ENCODE results near the gene HSDL1.

Gene HSDL1

DNA sequence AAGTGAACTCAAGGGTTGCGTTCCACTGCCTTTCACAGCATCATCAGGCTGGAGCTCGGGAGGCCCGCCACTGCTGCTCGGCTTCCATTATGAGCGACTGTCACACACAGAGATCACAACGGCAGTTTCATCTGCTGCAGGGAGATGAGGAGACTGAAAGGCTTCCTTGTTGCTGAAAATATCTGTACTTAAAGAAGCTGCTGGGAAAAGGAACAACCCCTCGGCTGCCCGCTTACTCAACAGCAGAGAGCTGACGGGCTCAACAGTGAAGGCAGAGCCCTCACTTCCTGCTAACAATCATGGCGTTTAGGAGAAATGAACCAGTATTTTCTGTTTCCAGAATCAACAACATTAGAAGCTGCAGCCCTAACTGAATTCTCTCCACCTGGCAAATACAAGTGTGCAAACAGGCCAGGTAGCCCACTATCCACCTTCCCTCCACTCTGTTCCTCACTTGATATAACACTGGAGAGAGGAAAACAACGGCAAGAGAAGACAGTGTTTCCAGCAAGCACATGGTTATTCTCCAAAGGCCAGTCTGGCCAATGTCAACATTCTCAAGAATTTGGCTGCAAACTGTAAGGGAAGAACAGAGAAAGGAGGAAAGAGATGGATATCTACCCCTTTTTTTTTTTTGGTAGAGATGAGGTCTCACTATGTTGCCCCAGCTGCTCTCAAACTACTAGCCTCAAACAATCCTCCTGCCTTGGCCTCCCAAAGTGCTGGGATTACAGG lies 62.0 kb downstream of the HSDL1 start:
- no peak overlapping the region for H3K9ac ChIP-seq (ENCODE audit: low read depth, low read length)
- H3K9me3 ChIP-seq (ENCODE audit: insufficient read depth, low read depth, low read length): no peaks in the 10 kb centered on the region
- no peaks in the 10 kb centered on the region for H3K27me3 ChIP-seq (ENCODE audit: insufficient read depth, low read length)
- peaks cover 82% of the 10 kb centered on the region for H3K36me3 ChIP-seq (ENCODE audit: insufficient read depth, low read depth, low read length)
- no peaks in the 10 kb centered on the region for H3K4me1 ChIP-seq (ENCODE audit: insufficient read depth, low read length)
- no peak overlapping the region for H3K4me3 ChIP-seq (ENCODE audit: low read length)
- H3K27ac ChIP-seq (ENCODE audit: low read length): no peak overlapping the region

DNA sequence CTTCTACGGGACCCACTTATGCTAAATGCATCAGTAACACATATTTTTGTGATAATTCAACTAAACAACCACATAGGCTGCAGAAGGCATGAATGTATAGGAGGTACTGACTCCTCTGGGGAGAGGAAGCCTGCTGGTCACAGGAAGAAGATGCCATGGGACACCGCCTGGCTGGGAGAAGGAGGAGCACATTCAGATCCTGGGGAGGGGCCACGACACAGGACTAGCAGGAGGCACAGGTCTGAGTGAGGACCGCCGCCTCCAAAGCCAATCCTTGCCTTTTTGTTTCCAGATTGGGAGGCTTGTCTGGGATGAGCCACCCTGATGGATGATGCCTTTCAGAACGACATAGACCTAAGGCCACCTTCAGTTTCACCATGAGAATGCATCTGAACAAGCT lies 62.9 kb downstream of the HSDL1 start:
- H3K4me3 ChIP-seq (ENCODE audit: low read length): no peak overlapping the region
- peaks cover 76% of the 10 kb centered on the region for H3K36me3 ChIP-seq (ENCODE audit: insufficient read depth, low read depth, low read length)
- H3K9ac ChIP-seq (ENCODE audit: low read depth, low read length): no peak overlapping the region
- H3K27me3 ChIP-seq (ENCODE audit: insufficient read depth, low read length): no peaks in the 10 kb centered on the region
- no peaks in the 10 kb centered on the region for H3K4me1 ChIP-seq (ENCODE audit: insufficient read depth, low read length)
- H3K27ac ChIP-seq (ENCODE audit: low read length): no peak overlapping the region
- H3K9me3 ChIP-seq (ENCODE audit: insufficient read depth, low read depth, low read length): no peaks in the 10 kb centered on the region

DNA sequence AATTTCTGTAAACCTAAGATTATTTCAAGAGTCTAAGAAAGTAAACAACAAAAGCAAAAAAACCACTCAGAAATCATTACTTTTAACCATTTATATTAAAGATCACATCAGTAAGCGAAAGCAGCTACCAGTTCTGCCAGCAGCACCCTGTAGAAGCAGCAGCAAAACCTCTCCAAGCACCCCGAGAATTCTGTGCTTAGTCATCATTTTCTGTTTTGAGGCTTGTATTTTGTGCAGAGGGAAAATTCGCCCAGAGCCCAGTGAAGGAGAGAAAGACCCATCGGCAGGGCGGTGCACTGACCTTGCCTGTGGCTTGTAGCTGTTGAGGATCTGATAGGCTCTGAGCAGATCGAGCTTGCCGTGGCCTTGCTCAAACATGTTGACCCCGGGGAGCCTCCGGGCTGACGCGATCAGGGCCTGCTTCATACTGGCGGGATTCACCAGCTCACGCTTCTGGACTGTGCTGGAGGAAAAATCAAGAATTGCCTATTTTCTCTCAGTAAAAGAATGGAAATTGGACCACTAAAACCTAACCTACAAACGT lies 63.5 kb downstream of the HSDL1 start:
- no peak overlapping the region for H3K27ac ChIP-seq (ENCODE audit: low read length)
- H3K4me3 ChIP-seq (ENCODE audit: low read length): no peak overlapping the region
- H3K27me3 ChIP-seq (ENCODE audit: insufficient read depth, low read length): no peaks in the 10 kb centered on the region
- no peak overlapping the region for H3K9ac ChIP-seq (ENCODE audit: low read depth, low read length)
- no peaks in the 10 kb centered on the region for H3K9me3 ChIP-seq (ENCODE audit: insufficient read depth, low read depth, low read length)
- no peaks in the 10 kb centered on the region for H3K4me1 ChIP-seq (ENCODE audit: insufficient read depth, low read length)
- H3K36me3 ChIP-seq (ENCODE audit: insufficient read depth, low read depth, low read length): peaks cover 76% of the 10 kb centered on the region

DNA sequence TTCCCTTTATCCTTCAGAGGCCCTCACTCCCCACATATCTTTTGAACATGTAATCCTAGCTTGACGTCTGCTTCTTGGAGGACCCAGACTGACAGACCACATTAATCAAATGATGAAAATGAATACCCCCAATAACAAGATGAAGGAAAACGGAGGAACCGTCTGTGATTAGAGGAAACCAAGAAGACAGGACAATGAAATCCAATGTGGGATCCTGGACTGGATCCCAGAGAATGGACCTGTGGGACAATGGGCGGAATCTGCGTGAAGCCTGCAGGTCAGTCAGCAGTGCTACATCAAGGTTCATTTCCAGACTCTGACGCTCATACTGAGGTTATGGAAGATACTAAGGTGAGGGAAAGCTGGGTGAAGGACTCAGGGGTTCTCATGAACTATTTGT lies 64.2 kb downstream of the HSDL1 start:
- no peak overlapping the region for H3K4me3 ChIP-seq (ENCODE audit: low read length)
- peaks cover 72% of the 10 kb centered on the region for H3K36me3 ChIP-seq (ENCODE audit: insufficient read depth, low read depth, low read length)
- no peak overlapping the region for H3K27ac ChIP-seq (ENCODE audit: low read length)
- no peaks in the 10 kb centered on the region for H3K4me1 ChIP-seq (ENCODE audit: insufficient read depth, low read length)
- H3K27me3 ChIP-seq (ENCODE audit: insufficient read depth, low read length): no peaks in the 10 kb centered on the region
- H3K9me3 ChIP-seq (ENCODE audit: insufficient read depth, low read depth, low read length): no peaks in the 10 kb centered on the region
- H3K9ac ChIP-seq (ENCODE audit: low read depth, low read length): no peak overlapping the region

DNA sequence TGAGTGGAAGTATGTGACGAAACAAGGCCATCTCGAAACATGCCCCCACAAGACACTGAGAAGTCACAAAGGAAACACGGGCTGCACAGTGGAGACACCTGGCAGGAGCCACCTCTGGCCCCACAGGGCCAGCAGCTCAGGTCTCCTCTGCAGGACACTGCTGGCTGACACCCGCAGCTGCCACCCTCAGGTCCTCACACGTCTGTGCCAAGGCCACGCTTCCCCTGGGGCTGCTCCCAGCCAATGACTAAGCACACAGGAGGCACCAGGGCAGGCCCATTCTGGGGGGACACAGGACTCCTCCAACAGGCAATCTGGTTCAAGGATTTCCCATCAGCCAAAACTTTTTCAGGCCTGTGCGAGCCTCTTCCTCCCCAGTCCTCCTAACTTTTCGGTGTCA lies 64.6 kb downstream of the HSDL1 start:
- Histone ChIP-seq H3K9ac (ENCODE audit: low read depth, low read length) (no peak overlapping the region), H3K36me3 (ENCODE audit: insufficient read depth, low read depth, low read length) (peaks cover 76% of the 10 kb centered on the region), H3K27me3 (ENCODE audit: insufficient read depth, low read length) (no peaks in the 10 kb centered on the region), H3K27ac (ENCODE audit: low read length) (no peak overlapping the region), H3K9me3 (ENCODE audit: insufficient read depth, low read depth, low read length) (no peaks in the 10 kb centered on the region), H3K4me3 (ENCODE audit: low read length) (no peak overlapping the region), H3K4me1 (ENCODE audit: insufficient read depth, low read length) (no peaks in the 10 kb centered on the region)

DNA sequence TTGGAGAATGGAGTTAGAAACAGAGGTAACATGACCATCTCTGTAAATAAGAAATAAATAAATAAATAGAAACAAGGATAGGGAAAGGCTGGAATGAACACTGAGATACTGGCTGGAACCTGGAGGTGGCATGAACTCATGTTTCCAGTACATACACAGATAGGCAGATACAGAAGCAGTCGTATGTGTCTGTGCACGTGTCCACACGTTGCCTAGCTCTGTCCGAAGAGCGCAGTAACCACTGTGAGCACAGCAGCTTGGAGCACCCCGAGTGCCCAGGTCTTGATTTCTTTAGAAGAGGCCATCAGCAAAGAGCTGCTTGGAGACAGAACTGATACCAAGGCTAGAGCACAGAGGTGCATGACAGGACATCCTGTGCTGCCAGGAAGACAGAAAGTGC lies 65.3 kb downstream of the HSDL1 start:
- no peaks in the 10 kb centered on the region for H3K27me3 ChIP-seq (ENCODE audit: insufficient read depth, low read length)
- H3K9me3 ChIP-seq (ENCODE audit: insufficient read depth, low read depth, low read length): no peaks in the 10 kb centered on the region
- H3K4me1 ChIP-seq (ENCODE audit: insufficient read depth, low read length): no peaks in the 10 kb centered on the region
- H3K9ac ChIP-seq (ENCODE audit: low read depth, low read length): no peak overlapping the region
- no peak overlapping the region for H3K4me3 ChIP-seq (ENCODE audit: low read length)
- H3K36me3 ChIP-seq (ENCODE audit: insufficient read depth, low read depth, low read length): peaks cover 82% of the 10 kb centered on the region
- H3K27ac ChIP-seq (ENCODE audit: low read length): no peak overlapping the region

DNA sequence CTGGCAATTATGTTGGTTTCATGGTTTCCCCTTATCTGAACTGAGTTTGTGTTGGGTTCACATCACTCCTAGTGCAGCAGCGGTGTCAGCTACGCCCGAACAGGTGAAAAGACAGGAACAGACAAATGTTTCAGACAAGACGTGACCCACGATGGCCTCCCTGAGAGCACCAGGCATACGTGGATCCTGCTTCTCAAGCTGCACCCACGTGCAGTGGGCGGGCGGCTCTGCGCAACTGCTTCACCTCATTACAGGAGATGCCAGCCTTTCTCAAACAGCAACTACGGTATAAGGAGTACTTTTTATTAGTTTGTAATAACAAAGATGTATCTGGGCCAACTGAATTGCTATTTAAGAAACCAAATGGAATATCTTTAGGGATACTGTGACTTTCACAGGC lies 69.6 kb downstream of the HSDL1 start:
- Histone ChIP-seq H3K4me3 (ENCODE audit: low read length) (no peak overlapping the region), H3K36me3 (ENCODE audit: insufficient read depth, low read depth, low read length) (peaks cover 78% of the 10 kb centered on the region), H3K9me3 (ENCODE audit: insufficient read depth, low read depth, low read length) (no peaks in the 10 kb centered on the region), H3K27ac (ENCODE audit: low read length) (no peak overlapping the region), H3K27me3 (ENCODE audit: insufficient read depth, low read length) (no peaks in the 10 kb centered on the region), H3K9ac (ENCODE audit: low read depth, low read length) (no peak overlapping the region), H3K4me1 (ENCODE audit: insufficient read depth, low read length) (no peaks in the 10 kb centered on the region)

DNA sequence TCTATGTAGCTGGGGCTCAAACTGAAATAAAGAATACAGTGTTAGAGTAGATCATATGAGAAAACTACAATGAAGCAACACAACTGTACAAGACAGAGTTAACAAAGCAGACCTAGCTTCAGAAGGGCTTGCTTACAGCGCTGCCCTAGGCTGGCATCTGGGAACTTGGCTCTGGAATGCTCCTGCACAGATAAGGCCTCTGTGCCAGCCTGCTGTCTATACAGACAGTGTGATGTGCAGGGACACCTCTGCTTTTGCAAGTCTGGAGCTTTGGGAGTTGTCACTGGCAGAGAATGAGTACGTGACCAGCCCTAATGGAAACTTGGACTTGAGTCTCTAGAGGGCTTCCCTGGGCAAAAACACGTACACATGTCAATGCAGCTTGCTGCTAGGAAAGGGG lies 70.3 kb downstream of the HSDL1 start:
- Histone ChIP-seq H3K36me3 (ENCODE audit: insufficient read depth, low read depth, low read length) (peaks cover 78% of the 10 kb centered on the region), H3K4me3 (ENCODE audit: low read length) (no peak overlapping the region), H3K9me3 (ENCODE audit: insufficient read depth, low read depth, low read length) (no peaks in the 10 kb centered on the region), H3K27me3 (ENCODE audit: insufficient read depth, low read length) (no peaks in the 10 kb centered on the region), H3K4me1 (ENCODE audit: insufficient read depth, low read length) (no peaks in the 10 kb centered on the region), H3K9ac (ENCODE audit: low read depth, low read length) (no peak overlapping the region), H3K27ac (ENCODE audit: low read length) (no peak overlapping the region)

Measured in iPS-20b (cell line).